GM21619 (cell line): Measurements from ENCODE around the gene ARL6.

ENCODE experiments used
- ATAC-seq: cut with Tn5 transposase; IDR thresholded peaks from one replicate; pipeline ENCODE4 v1.9.1; 2021; ENCODE audit not compliant: unreplicated experiment

Gene ARL6, protein sequence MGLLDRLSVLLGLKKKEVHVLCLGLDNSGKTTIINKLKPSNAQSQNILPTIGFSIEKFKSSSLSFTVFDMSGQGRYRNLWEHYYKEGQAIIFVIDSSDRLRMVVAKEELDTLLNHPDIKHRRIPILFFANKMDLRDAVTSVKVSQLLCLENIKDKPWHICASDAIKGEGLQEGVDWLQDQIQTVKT

DNA sequence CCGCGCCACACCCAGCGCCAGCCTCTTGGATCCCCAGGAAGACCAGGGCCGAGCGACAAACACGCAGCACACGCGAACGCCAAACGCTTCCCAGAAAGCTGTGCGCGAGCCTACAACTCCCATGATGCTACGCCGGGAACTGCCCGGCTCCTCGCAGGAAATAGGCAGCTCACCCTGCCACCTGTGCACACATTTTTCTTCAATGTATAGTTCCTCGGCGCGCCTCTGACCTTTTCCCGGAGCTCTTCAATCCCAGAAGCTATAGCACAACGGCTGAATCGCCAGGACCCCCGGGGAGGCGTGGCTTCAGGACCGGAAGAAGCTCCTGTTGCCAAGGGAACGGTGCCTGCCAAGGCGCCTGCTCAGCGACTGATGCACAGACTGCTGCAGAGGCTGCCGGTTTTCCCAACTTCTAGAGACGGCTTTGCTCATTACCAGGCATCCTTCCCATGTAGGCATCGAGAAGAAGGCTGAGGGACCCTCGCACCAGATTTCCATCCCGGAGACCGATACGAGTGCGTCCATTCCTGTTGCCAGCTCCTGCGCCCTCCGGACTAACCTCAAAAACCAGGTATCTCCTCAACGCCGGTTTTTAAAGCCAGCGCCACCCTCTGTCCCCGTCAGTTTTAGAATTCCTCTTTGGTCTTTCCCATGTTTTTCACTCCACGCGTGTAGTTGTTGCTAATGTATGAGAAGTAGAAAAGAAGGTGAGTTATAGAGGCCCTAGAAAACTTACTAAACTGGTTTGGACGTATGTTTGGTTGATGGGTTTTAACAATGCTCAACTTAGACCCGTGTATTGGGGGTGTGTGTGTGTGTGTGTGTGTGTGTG, at the start of gene ARL6:
Gene ARL6, plus strand, starts transcription at position 352 of the 832 bp plus-strand sequence. CDS start 3,350 bp downstream, outside the sequence.
- peak; percentile 95 for ATAC-seq

DNA sequence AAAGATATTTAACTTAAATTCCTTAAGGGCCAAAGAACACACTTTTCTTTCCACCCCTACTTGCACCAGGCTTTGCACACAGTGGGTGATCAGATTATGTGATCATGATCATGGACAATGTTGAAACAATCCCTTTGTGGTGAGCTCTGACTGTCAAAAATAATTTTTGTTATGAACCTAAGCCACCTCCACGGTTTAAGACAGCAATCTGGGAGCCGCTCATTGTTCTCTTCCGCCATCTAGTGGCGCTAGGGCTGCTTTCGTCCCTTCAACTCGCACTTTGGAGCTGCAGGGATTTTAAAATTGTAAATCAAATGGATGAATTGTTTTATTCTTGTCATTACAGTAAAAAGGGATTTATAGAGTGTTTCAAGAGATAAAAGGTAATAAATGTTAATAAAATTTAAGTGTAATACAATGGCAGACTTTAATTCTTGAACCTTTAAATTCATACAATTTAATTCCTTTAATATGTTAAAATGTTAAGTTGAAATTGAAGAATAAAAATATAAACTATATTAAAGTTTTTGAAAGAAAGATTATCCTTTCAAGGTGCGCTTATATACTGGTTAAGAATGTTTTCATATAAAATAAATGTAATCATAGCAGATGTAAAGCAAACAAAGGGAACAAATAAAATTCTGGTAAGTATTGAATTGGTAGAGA, 45.3 kb upstream of the ARL6 start:
- ATAC-seq, result peak; percentile 96

DNA sequence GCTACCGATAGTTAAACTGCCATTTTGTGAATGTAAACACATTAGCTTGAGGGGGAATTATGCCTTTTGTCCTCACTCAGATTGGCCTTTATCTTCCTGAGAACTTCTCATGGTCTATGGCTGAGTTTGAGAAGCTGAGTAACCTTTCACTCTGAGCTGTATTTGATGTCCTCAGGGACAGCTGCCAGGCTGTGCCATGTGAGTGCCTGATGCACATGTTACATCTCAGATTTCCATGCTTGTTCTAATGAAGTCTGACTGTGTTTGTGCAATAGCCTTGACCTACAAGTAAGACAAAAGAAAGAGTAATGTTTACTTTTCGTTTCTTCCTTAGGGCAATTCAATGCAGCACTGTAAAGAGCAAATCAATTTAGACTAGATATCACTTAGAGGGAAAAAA, 44.1 kb upstream of the ARL6 start:
- ATAC-seq, result no peak

DNA sequence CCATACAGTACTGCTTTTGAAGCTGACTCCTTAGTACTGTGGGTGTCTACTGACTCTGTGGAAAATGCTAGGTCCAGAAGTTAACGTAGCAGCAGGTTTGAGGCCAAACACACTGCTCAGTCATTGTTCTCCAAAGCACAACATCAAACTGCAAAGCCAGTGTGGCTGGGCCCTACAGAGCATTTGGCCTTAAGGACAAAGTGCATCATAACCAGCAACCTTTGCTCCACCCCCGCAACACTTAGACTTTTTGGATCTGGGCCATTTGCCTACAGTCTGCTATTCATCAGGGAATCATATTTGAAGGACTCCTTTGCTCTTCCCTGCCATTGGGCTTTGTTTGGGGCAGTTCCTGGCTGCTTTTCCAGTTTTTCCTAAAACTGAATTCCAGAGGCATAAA, 43.1 kb upstream of the ARL6 start:
- ATAC-seq, result no peak

DNA sequence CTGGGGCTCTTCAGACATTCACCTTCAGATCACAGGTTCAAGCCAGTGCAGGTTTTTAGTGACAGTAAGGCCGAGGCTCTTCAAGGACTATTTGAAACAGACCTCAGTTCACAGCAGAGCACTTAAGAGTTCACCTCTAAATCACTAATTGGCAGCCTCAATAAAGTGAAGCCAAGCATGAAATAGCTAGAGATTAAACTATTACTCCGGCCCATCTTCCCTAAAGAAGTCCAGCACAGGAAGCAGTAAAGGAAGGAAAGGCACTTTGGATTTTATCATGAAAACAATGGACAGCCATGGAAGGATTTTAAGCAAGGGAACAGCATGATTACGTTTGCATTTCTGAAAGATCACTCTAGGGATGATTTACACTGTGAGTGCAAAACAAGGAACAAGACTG, 27.6 kb upstream of the ARL6 start:
- ATAC-seq, result no peak

DNA sequence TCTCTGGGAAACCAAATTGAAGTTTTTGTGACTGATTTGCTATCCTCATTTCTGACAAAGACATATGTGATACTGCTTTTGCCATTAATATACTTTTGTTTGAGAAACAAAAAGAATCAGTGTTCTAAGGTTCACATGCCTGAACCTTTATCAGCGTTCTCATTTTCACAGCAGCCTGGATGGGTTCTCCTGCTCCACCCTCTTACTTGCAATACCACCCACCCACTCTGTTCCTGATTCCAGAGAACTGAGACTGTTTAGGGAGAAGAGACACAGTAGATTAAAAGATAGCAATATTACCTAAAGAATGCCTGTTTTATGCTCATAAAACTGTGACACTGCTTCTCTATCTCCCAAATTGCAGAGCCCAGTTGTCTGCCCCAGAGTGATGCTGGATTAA, 25.8 kb upstream of the ARL6 start:
- ATAC-seq, result no peak

DNA sequence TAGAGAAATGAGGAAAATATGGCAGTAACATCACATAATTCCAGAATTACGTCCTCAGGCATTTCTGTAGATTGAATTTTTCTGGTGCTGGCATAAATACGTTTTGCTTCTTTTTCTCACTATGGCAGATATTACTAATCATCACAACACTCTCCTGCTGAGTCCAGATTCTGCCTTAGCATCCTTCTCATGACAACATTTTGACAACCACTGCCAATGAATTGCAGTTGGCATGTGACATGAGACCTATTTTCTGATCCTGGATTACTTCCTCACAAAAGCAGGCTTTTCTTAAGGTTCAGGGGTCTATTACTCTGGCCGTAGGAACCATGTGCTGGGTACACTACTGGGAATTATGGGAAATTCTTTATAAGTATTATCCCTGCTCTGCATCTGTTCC, 22.5 kb upstream of the ARL6 start:
- no peak for ATAC-seq

DNA sequence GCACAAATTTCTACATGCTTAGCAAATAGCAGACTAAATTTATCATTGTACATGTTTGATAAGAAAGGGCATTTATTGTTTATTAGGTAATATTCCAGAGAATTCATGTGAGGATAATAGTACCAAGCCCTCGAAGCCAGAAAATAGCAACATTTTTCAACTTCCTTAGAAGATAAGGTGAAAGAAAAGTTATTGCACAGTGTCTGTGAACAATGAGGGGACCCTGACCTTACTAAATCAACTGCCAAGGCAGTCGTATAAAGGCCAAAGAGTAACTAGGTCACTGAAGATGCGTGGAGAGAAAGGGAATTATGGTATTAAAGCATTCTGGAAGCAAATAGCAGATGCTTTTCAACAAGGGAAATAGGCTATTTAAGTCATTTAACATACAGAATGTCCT, 20.3 kb upstream of the ARL6 start:
- no peak for ATAC-seq

DNA sequence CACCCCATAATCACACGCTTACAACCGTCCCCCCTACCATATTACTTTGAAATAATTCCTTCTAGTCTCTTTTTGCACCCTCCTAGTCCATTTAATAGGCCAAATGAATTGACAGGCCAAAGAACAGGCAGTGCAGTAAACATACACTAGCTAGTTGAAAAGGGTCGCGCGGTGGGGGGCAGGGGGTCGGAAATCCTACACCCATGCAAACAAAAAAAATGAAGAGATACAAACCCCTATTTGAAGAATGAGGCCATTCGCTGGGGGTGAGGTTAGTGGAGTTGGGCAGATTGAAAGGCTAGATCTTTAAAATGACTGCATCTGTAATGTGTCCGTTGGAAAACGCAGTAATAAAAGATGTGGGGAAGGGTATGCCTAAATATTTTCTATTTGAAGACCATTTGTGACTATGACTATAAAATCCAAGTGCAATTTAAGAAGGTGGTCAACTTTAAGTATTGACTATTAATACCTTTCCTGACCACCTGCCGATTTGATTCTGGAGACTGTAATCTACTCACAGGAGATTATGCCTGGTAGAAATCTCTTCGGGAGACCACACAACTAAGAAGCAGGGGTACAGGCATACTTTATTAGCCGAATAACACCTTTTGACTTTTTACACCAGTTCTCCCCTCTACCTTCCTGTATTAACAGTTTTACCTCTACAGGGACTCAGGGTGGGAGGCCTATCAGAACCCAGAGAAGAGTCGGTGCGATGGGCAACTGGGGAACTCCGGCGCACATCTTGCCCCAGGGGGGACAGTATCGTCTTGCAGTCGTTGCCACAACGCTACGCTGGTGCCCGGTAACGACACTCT, 762 bp upstream of the ARL6 start:
- no peak for ATAC-seq

DNA sequence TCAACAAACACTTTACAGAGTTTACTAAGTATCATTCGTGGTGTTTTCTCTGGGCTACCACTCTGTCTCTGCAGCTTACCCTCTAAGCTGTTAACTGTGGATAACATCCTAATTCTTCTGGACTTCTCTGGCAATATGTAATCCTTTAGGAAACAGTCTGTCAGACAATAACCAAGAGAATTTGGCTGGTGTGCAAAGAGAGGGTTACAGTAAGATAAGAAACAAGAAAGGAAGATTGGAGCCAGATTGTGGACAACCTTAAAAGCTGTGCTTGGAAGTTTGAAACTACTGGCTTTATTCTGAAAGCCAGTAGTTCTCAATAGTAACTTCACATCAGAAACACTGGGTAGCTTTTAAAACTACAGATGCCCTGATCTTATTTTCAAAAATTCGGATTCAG, 778 bp downstream of the ARL6 start:
- ATAC-seq, result no peak

DNA sequence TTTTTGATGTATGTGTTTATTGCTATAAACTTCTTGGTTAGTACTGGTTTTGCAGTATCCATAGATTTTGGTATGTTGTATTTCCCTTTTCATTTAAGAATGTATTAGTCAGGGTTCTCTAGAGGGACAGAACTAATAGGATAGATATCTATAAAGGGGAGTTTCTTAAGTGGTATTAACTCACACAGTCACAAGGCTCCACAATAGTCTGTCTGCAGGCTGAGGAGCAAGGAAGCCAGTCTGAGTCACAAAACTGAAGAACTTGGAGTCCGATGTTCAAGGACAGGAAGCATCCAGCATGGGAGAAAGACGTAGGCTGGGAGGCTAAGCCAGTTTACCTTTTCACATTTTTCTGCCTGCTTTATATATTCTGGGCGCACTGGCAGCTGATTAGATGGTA, 8.4 kb downstream of the ARL6 start:
- no peak for ATAC-seq

DNA sequence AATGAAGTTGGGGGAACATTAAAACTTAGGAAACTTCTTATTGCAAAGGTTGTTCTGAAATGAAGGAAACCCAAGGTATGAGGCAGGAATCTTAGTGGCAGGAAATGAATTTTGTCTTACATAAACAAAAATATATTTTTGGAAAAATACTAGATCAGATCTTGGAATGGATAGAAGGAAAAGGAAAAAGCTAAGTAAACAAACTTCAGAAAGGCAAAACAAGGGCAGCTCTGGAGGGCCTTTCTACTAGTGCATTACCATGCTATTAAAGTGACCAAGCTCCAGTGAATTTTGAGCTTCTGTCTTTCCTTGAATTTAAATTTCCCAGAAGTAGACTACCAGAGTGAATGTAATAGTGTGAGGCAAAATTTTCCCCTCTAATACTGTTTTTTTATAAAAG, 13.6 kb downstream of the ARL6 start:
- ATAC-seq, result no peak

DNA sequence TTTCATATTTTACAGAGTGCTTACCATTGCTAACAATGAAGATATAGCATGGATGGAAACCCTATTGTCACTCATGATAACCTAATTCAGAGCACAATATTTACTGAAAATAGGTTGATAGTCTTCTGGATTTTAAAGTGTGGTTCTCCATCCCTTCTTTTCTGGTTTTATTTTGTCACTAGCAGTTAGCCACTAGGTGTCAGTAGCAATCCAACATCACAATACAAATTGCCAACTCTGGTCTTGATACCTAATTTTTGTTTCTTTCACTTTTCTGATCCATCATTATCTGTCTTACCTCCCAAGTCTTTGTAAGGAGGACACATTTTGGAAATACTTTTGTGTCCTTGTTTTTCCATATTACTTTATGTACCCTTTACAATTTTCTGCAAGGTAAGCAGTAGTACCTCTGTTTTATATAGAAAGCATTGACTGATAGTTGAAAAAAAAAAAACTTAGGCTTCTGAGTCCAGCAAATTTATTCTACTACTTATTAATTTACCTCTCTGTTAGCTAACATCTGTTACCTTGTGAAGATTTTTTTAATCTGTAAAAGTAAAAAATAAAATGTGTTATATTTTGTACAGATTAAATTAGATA, 29.0 kb downstream of the ARL6 start:
- peak; percentile 63 for ATAC-seq

DNA sequence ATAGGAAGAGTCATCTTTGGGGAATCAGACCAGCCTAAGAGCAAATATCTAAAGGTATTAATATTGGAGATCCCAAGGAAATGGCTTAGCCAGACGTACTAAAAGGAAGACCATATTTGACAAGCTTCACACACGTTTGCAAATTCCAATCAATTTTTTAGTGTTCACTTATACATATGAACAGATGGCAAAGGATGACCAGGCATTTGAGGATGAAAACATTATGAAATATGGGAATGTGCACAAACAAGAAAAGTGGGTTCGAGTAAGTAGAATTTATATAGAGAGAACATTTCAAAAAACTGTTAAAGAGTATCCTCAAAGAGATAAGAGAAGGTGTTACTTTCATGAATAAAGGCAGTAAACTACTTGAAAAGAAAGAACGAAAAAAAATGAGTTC, 31.4 kb downstream of the ARL6 start:
- no peak for ATAC-seq

DNA sequence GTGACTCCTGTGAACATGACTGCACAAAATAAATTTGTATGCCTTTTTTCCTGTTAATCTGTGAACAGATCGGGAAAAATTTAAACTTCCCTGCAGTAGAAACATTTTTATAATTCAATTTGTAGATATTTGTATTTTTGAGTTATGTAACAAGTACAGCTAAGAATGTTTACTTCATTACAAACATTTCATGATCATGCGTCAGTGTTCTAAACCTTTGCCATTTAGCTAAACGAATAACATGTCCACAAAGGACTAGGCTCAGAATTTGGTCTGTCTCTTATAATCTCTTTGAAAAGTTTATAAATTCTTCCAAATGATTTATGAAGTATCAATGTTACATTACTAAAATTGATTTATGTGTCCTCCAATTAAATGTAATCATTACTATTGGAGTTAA, 39.9 kb downstream of the ARL6 start:
- no peak for ATAC-seq

DNA sequence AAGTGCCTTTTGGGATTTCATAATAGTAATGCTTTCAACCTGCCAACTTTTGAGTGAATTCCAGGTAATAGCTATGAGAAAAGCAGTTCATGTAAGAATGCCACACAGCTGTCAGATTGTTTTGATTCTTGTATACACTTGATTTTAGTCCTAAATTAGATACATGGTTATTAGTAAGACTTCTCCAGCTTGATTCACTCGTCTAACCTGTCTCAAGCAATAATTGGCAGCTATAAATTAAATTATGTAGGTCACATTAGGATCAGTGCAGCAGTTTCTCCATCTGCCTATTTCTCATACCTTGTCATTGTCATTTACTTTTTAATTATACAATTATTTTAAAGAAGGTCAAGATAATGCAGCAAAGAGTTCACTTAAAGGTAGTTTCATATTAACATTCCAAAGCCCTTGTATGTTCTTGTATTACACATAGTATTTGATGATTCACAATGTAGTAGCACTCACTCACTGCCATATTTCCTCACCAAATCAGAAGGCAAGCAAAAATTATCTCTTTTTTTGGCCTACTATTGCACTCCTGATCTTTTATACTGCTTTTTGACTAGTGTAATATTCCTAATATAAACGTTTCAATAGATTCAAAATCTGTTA, 46.3 kb downstream of the ARL6 start:
- no peak for ATAC-seq

DNA sequence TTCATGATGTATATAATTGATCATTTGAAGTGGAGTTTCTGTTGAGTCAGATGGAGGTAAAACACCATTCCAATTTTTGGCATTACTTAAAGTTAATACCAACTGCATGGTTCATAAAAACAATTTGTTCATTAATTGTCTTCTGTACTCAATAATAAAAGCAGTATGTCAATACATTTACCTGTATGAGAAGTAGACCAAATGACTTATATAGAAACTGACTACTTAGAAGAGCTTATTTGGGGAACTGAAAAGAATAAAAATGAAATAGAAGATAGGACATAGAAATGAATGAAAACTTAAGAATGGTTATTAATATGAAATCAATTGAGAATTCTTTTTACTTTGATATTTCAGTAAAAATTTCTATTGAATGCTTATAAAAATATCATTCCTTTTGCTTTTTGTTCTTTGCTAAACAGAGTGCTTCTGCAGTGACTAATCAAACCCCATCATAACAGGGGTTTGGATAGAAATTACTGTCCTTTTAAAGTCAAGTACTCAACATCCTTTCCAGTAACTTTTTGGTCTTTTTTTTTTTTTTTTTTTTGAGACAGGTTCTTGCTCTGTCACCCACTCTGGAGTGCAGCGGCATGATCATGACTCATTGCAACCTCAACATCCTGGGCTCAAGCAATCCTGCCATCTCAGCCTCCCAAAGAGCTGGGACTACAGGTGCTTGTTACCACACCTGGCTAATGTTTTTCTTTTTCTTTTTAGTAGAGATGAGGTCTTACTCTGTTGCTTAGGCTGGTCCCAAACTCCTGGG, 50.8 kb downstream of the ARL6 start:
- ATAC-seq, result no peak

DNA sequence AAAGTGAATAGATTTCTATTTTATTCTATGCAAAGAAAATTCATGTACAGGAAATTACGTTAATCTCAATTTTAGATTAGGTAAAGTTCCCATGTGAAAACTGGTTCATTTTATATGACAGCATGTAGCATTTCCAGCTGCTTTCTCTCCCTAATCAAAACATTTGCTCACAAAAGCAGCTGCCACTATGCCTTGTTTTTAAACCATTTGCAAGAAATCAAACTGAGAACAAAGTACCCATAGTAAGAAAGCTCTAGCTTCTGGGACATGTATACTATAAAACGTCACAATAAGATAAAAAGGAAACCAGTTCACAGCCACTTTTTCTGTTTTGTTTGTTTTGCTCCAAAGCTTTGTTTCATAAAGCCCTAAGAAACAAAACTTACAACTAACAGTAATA, 52.3 kb downstream of the ARL6 start:
- no peak for ATAC-seq

DNA sequence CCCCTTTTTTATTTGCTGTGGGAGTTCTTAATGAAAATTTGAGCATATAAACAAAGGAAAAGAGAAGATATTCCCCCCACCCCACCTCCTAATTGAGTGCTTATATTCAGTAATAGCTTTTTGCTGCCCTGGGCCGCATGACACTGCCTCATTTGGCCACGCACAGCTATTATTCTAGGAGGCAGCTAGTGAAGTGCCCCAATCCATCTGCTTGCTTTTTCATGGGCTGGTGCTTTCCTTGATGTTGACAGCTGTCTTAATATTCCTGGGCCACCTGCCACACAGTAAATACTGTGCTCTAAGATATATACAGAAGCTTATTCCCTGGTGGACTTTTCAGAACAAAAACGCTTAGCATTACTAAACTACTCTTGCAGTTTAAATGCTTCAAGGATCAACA, 53.4 kb downstream of the ARL6 start:
- ATAC-seq, result no peak

DNA sequence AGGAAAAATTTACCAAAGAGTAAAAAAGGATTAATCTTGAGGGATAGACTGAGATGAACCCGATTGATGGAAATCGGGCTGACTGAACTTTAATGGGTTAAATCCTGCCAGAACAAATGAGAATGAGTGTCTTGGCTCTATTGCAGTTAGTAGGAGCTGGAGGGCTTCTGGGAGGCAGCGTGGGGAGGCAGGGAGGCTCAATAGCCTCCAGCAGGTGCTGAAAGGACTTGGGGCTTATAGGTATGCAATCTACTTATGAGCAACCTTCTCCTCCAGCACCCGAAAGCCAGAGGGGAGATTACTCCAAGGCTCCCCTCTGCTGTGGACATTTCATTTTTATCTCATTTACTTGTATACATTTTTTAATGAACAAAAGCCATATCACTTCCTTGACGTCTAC, 56.2 kb downstream of the ARL6 start:
- no peak for ATAC-seq
